ENCODE data around the gene PROM1.

GRCh38 chr4:16082041-16082425 lies 1.8 kb downstream of the PROM1 start:
- TF ChIP-seq EZH2 (IDR thresholded peaks at IDR 0.05; ENCODE audit: borderline replicate concordance, low read length), result no peak
- TF ChIP-seq CTCF (IDR thresholded peaks at IDR 0.05; ENCODE audit: low read length), result no peak

All from OCI-LY1 (cell line).